Esophagus squamous epithelium (tissue), 5 donors: ENCODE data around the gene SPOCD1. TPM values are rescaled to one million over a fixed set of nuclear protein-coding genes. Genes with fewer than 3 reads are reported as not detected.

Experiments
- DNase-seq: peaks from one replicate; lab custom pipeline; 2025; lab: John Stamatoyannopoulos, UW
- H3K27ac ChIP-seq, 4 donors: fragments of 200-600 bp; sonication (generic); one replicate each; pipeline ENCODE4 v1.5.1; 2016 to 2019; ENCODE audit warnings: mild to moderate bottlenecking in 1 of 4
- H3K27me3 ChIP-seq, 4 donors: fragments of 200-600 bp; sonication (generic); 1 replicate in 3 of 4; 2 replicates in 1 of 4; pipeline versions ENCODE4 v1.5.1 to v1.6.0; 2017 to 2021; ENCODE audit warnings: antibody characterized with exemption in 1 of 4
- H3K36me3 ChIP-seq, 3 donors: fragments of 200-600 bp; sonication (generic); one replicate each; pipeline ENCODE4 v1.5.1; 2016 to 2019
- H3K4me1 ChIP-seq, 3 donors: fragments of 200-600 bp; sonication (generic); one replicate each; pipeline ENCODE4 v1.5.1; 2017 to 2019
- H3K4me3 ChIP-seq, 4 donors: fragments of 200-600 bp; sonication (generic); 1 replicate in 3 of 4; 2 replicates in 1 of 4; pipeline ENCODE4 v1.5.1; 2016 to 2019; ENCODE audit warnings: mild to moderate bottlenecking in 2 of 4, moderate library complexity in 1 of 4
- H3K9me3 ChIP-seq, 3 donors: fragments of 200-600 bp; sonication (generic); one replicate each; pipeline ENCODE4 v1.5.1; 2016 to 2019
- CTCF ChIP-seq, 6 experiments: fragments of 450-650 bp in 4 of 6; fragments of 200-600 bp in 2 of 6; sonication (generic) in 2 of 6; IDR thresholded peaks; one replicate each; pipeline ENCODE4 v1.5.1; 2016 to 2019; ENCODE audit warnings: antibody characterized with exemption in 6 of 6, mild to moderate bottlenecking in 4 of 6, moderate library complexity in 4 of 6
- POLR2A ChIP-seq, 4 donors: fragments of 450-650 bp; IDR thresholded peaks; one replicate each; pipeline ENCODE4 v1.6.1; 2017; ENCODE audit warnings: antibody characterized with exemption in 4 of 4, mild to moderate bottlenecking in 4 of 4, moderate library complexity in 3 of 4
- WGBS, 2 donors: methylation state at CpG; one replicate each; pipeline ENCODE4 v1.1.5; 2018; 5-methylcytosine and 5-hydroxymethylcytosine counted together
- intact Hi-C: fragments of 100-400 bp; cut with DNase I; formaldehyde crosslinking; loops from one replicate; pipeline ENCODE4 v1.15.0; 2022
- total RNA-seq, 4 donors: library from RNA; depleted of rRNA; stranded (reverse); fragments of >200 nt; gene quantifications; one replicate each; pipeline ENCODE4 v1.1.0, GENCODE V29; 2016
- donor health status: DM: yes; HTN: yes; CAD: no.

Gene SPOCD1
- total RNA-seq, 4 donors from 2014 or later: 0.18 to 0.40 (median 0.38) TPM; not detected in 1

- peaks cover 15 to 41% (median 27%) of the 10 kb centered on the region in 3 donors for H3K4me1 ChIP-seq
- DNase-seq: no peak
- H3K27me3 ChIP-seq: peaks cover 0 to 56% (median 10%) of the 10 kb centered on the region in 4 donors
- intact Hi-C loops: no loop called here
- H3K27ac ChIP-seq: no peak overlapping the region
- 87 to 91% methylated on average over 7 to 9 of the region's 10 CpGs for WGBS, 2 donors
- no peaks in the 10 kb centered on the region for H3K9me3 ChIP-seq
- H3K36me3 ChIP-seq: no peaks in the 10 kb centered on the region
- TF ChIP-seq POLR2A (IDR thresholded peaks at IDR 0.05): no peak
- no peak for TF ChIP-seq CTCF (IDR thresholded peaks at IDR 0.05)
- no peak overlapping the region for H3K4me3 ChIP-seq
These were observed 56.4 kb downstream of the SPOCD1 start for GRCh38 chr1:31759298-31760023.

GRCh38 chr1:31758823-31759222, 57.0 kb downstream of the SPOCD1 start:
- TF ChIP-seq CTCF (IDR thresholded peaks at IDR 0.05) (no peak), POLR2A (IDR thresholded peaks at IDR 0.05) (no peak)
- WGBS, 2 donors: 87 to 91% methylated on average over 3 to 5 of the region's 7 CpGs
- Histone ChIP-seq H3K27me3 (peaks cover 0 to 52% (median 10%) of the 10 kb centered on the region in 4 donors), H3K27ac (no peak overlapping the region), H3K36me3 (no peaks in the 10 kb centered on the region), H3K4me1 (peaks cover 19 to 45% (median 29%) of the 10 kb centered on the region in 3 donors), H3K9me3 (no peaks in the 10 kb centered on the region), H3K4me3 (no peak overlapping the region)
- intact Hi-C loops: no loop called here
- no peak for DNase-seq

GRCh38 chr1:31757989-31758388, 57.8 kb downstream of the SPOCD1 start:
- intact Hi-C loops: no loop called here
- H3K27me3 ChIP-seq: peaks cover 0 to 49% (median 7%) of the 10 kb centered on the region in 4 donors
- H3K4me3 ChIP-seq: no peak overlapping the region
- TF ChIP-seq POLR2A (IDR thresholded peaks at IDR 0.05): no peak
- TF ChIP-seq CTCF (IDR thresholded peaks at IDR 0.05): no peak
- DNase-seq: no peak
- no peaks in the 10 kb centered on the region for H3K9me3 ChIP-seq
- H3K27ac ChIP-seq: no peak overlapping the region
- H3K36me3 ChIP-seq: no peaks in the 10 kb centered on the region
- H3K4me1 ChIP-seq: peaks cover 19 to 43% (median 24%) of the 10 kb centered on the region in 3 donors
- WGBS, 2 donors: 97 to 100% methylated on average over 1 to 4 of the region's 6 CpGs

DNA sequence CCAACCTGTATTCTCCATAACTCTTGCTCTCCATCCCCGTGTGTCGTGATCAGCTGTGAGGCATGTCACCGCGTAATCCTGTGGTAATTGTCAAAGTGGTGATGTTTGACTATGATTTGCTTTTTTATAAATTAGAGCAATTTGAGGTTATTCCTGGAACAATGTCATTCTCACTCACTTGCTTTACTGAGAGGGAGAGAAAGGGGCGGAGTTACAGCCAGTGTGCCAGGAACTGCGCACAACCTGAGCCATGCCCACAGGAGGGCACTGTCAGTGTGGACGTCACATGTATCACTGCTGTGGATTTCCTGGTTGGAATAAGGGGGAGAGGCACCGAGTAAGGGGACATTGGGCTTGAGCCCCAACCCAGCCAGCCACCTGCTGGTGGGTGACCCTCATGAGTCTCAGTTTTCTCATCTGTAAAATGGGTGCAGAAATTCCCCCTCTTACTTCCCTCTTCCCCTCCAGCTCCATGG, 58.6 kb downstream of the SPOCD1 start:
- TF ChIP-seq CTCF (IDR thresholded peaks at IDR 0.05) (no peak), POLR2A (IDR thresholded peaks at IDR 0.05) (no peak)
- Histone ChIP-seq H3K9me3 (no peaks in the 10 kb centered on the region), H3K4me3 (no peak overlapping the region), H3K27ac (no peak overlapping the region), H3K27me3 (peaks cover 0 to 43% (median 1%) of the 10 kb centered on the region in 4 donors), H3K36me3 (no peaks in the 10 kb centered on the region), H3K4me1 (peaks cover 16 to 35% (median 18%) of the 10 kb centered on the region in 3 donors)
- intact Hi-C loops: no loop called here
- no peak for DNase-seq
- 78 to 89% methylated on average over 8 of the region's 8 CpGs for WGBS, 2 donors

GRCh38 chr1:31756578-31756977, 59.2 kb downstream of the SPOCD1 start:
- no peaks in the 10 kb centered on the region for H3K36me3 ChIP-seq
- DNase-seq: no peak
- no peak overlapping the region for H3K27ac ChIP-seq
- H3K9me3 ChIP-seq: no peaks in the 10 kb centered on the region
- WGBS, 2 donors: 87 to 96% methylated on average over 3 to 13 of the region's 13 CpGs
- H3K4me1 ChIP-seq: peaks cover 16 to 28% (median 18%) of the 10 kb centered on the region in 3 donors
- no peak overlapping the region for H3K4me3 ChIP-seq
- peaks cover 0 to 43% (median 0%) of the 10 kb centered on the region in 4 donors for H3K27me3 ChIP-seq
- intact Hi-C loops: no loop called here
- TF ChIP-seq POLR2A (IDR thresholded peaks at IDR 0.05) (no peak), CTCF (IDR thresholded peaks at IDR 0.05) (no peak)
